HG03442 (cell line): Measurements from ENCODE around the gene MBOAT7.
"Not testable (repeated sequence)": the region's sequence is repeated elsewhere in the genome, so short reads cannot be mapped to it uniquely, and the experiment has no call there.

ENCODE experiments used
- ATAC-seq: cut with Tn5 transposase; IDR thresholded peaks from one replicate; pipeline ENCODE4 v1.9.1; 2021; ENCODE audit warnings: mild to moderate bottlenecking, moderate library complexity; ENCODE audit not compliant: unreplicated experiment

Gene MBOAT7

GRCh38 chr19:54209811-54210494, 20.6 kb upstream of the MBOAT7 start:
- no peak for ATAC-seq

GRCh38 chr19:54209058-54209810, 19.9 kb upstream of the MBOAT7 start:
- no peak for ATAC-seq

- no peak for ATAC-seq
Observed at GRCh38 chr19:54208784-54209057, 19.3 kb upstream of the MBOAT7 start.

- ATAC-seq = peak; percentile 39
Observed at GRCh38 chr19:54207983-54208783, 18.8 kb upstream of the MBOAT7 start.

- ATAC-seq = no peak
Observed at GRCh38 chr19:54207676-54207982, 18.2 kb upstream of the MBOAT7 start.

GRCh38 chr19:54207193-54207592, 17.8 kb upstream of the MBOAT7 start:
- not testable (repeated sequence) for ATAC-seq

GRCh38 chr19:54206831-54207177, 17.4 kb upstream of the MBOAT7 start:
- ATAC-seq = no peak

GRCh38 chr19:54206030-54206830, 16.9 kb upstream of the MBOAT7 start:
- no peak for ATAC-seq

GRCh38 chr19:54204767-54205468, 15.5 kb upstream of the MBOAT7 start:
- no peak for ATAC-seq

- no peak for ATAC-seq
Observed at GRCh38 chr19:54203151-54203611, 13.8 kb upstream of the MBOAT7 start.

GRCh38 chr19:54201980-54202379, 12.6 kb upstream of the MBOAT7 start:
- ATAC-seq = no peak

- no peak for ATAC-seq
Observed at GRCh38 chr19:54201172-54201701, 11.9 kb upstream of the MBOAT7 start.

GRCh38 chr19:54199401-54199800, 10.0 kb upstream of the MBOAT7 start:
- ATAC-seq = no peak

GRCh38 chr19:54197121-54197520, 7.7 kb upstream of the MBOAT7 start:
- no peak for ATAC-seq

GRCh38 chr19:54196536-54196935, 7.2 kb upstream of the MBOAT7 start:
- no peak for ATAC-seq

- ATAC-seq = not testable (repeated sequence)
Observed at GRCh38 chr19:54194463-54194862, 5.1 kb upstream of the MBOAT7 start.

GRCh38 chr19:54193011-54193410, 3.6 kb upstream of the MBOAT7 start:
- ATAC-seq = no peak

GRCh38 chr19:54191811-54192453, 2.6 kb upstream of the MBOAT7 start:
- no peak for ATAC-seq

- peak; percentile 17 for ATAC-seq
Observed at GRCh38 chr19:54191011-54191810, 1.8 kb upstream of the MBOAT7 start, which contains the start of gene TSEN34. Gene TSEN34, plus strand, starts transcription at chr19:54191308. Its CDS starts 57 bp downstream, at chr19:54191365.
